ENCODE measurements around the gene THRB.

THRB gene

GRCh38 chr3:24139463-24140412 lies 354.9 kb downstream of the THRB start:
- Histone ChIP-seq H3K9me3 (ENCODE audit: control insufficient read depth, insufficient read depth, low read depth, low read length) (no peaks in the 10 kb centered on the region), H3K27ac (ENCODE audit: extremely low read depth, low read depth, low read length) (no peak overlapping the region), H3K36me3 (ENCODE audit: control insufficient read depth in 2 of 2, insufficient read depth in 1 of 2, low read length in 2 of 2) (no peaks in the 10 kb centered on the region), H3K4me1 (ENCODE audit: control insufficient read depth, insufficient read depth, low read length) (no peaks in the 10 kb centered on the region), H3K4me3 (ENCODE audit: low read depth, low read length) (no peak overlapping the region)
- POLR2A ChIA-PET, result no interaction called here
- TF ChIP-seq ZNF155 (tag by site-specific recombination; IDR thresholded peaks at IDR 0.05), result no peak
- TF ChIP-seq ZNF132 (tag by site-specific recombination; IDR thresholded peaks at IDR 0.05; ENCODE audit: borderline replicate concordance), result no peak
- no peak for TF ChIP-seq ZNF341 (tag by site-specific recombination; IDR thresholded peaks at IDR 0.05; ENCODE audit: low read depth)
- TF ChIP-seq ZNF544 (tag by site-specific recombination; IDR thresholded peaks at IDR 0.05), result no peak
- no peak for TF ChIP-seq ZSCAN4 (tag by site-specific recombination; IDR thresholded peaks at IDR 0.05)
- CTCF ChIA-PET, result interaction anchor here (1.2 kb wide), 1 partner anchor 47 kb away, joined by 3 read pairs; no protein-coding TSS in a partner anchor

GRCh38 chr3:24138876-24139256 lies 355.8 kb downstream of the THRB start:
- Histone ChIP-seq H3K27ac (ENCODE audit: extremely low read depth, low read depth, low read length) (no peak overlapping the region), H3K9me3 (ENCODE audit: control insufficient read depth, insufficient read depth, low read depth, low read length) (no peaks in the 10 kb centered on the region), H3K4me3 (ENCODE audit: low read depth, low read length) (no peak overlapping the region), H3K36me3 (ENCODE audit: control insufficient read depth in 2 of 2, insufficient read depth in 1 of 2, low read length in 2 of 2) (no peaks in the 10 kb centered on the region), H3K4me1 (ENCODE audit: control insufficient read depth, insufficient read depth, low read length) (no peaks in the 10 kb centered on the region)
- TF ChIP-seq ZNF645 (tag by site-specific recombination; IDR thresholded peaks at IDR 0.05) (no peak), KLF9 (tag by site-specific recombination; IDR thresholded peaks at IDR 0.05; ENCODE audit: low read depth) (no peak), ZNF785 (tag by site-specific recombination; IDR thresholded peaks at IDR 0.05) (no peak), YY2 (tag by site-specific recombination; IDR thresholded peaks at IDR 0.05) (no peak), ZBTB49 (tag by site-specific recombination; IDR thresholded peaks at IDR 0.05; ENCODE audit: low read depth) (no peak), ZIC2 (tag by site-specific recombination; IDR thresholded peaks at IDR 0.05) (no peak), REST (tag by site-specific recombination; IDR thresholded peaks at IDR 0.05) (no peak), ZSCAN16 (tag by site-specific recombination; IDR thresholded peaks at IDR 0.05) (no peak), ZNF555 (tag by site-specific recombination; conservative IDR thresholded peaks at IDR 0.05) (no peak), HOXD13 (CRISPR knock-in tag; IDR thresholded peaks at IDR 0.05; ENCODE audit: borderline replicate concordance) (no peak), REPIN1 (tag by site-specific recombination; IDR thresholded peaks at IDR 0.05; ENCODE audit: low read depth) (no peak), OVOL3 (tag by site-specific recombination; IDR thresholded peaks at IDR 0.05) (no peak), ZNF449 (tag by site-specific recombination; IDR thresholded peaks at IDR 0.05) (no peak), PRDM1 (tag by site-specific recombination; IDR thresholded peaks at IDR 0.05) (no peak), ZNF19 (tag by site-specific recombination; IDR thresholded peaks at IDR 0.05; ENCODE audit: low read depth) (no peak), ZNF404 (tag by site-specific recombination; IDR thresholded peaks at IDR 0.05) (no peak), BCL11B (tag by site-specific recombination; IDR thresholded peaks at IDR 0.05; ENCODE audit: low read depth) (no peak), ZNF184 (tag by site-specific recombination; IDR thresholded peaks at IDR 0.05) (no peak), ZNF311 (tag by site-specific recombination; IDR thresholded peaks at IDR 0.05; ENCODE audit: borderline replicate concordance) (no peak)
- CTCF ChIA-PET, result interaction anchor here (0.7 to 1.2 kb wide), 2 partner anchors 48 to 236 kb away, joined by 3 to 4 read pairs; no protein-coding TSS in a partner anchor
- POLR2A ChIA-PET, result no interaction called here
